Measurements from ENCODE around the gene HOXB5. TPM values are rescaled to one million over a fixed set of nuclear protein-coding genes. Genes with fewer than 3 reads are reported as not detected.

Gene HOXB5
- total RNA-seq, 2 experiments from 2014 or later, result not detected

- POLR2A ChIA-PET, result no interaction called here
- Histone ChIP-seq H3K27me3 (ENCODE audit: control insufficient read depth in 1 of 2, insufficient read depth in 2 of 2, low read length in 2 of 2) (peaks cover 95 to 100% of the 10 kb centered on the region in 2 experiments), H3K4me1 (ENCODE audit: insufficient read depth, low read length) (peaks cover 33% of the 10 kb centered on the region), H3K9me3 (ENCODE audit: control insufficient read depth in 1 of 2, insufficient read depth in 1 of 2, low read length in 2 of 2) (peaks cover 0 to 23% of the 10 kb centered on the region in 2 experiments), H3K36me3 (ENCODE audit: insufficient read depth, low read length) (no peaks in the 10 kb centered on the region), H3K27ac (ENCODE audit: low read depth in 1 of 2, low read length in 2 of 2) (no peak overlapping the region), H3K4me3 (ENCODE audit: low read length) (no peak overlapping the region)
- CTCF ChIA-PET, result interaction anchor here (2.5 kb wide), 1 partner anchor 15 kb away, joined by 13 read pairs; no protein-coding TSS in a partner anchor
- peaks cover 99% of the 10 kb centered on the region for H3K27me3 Mint-ChIP-seq
- H3K9me3 Mint-ChIP-seq, result no peaks in the 10 kb centered on the region
- no peak for DNase-seq
- no peak overlapping the region for H3K27ac Mint-ChIP-seq
- H3K4me1 Mint-ChIP-seq (ENCODE audit: low read depth), result peaks cover 27% of the 10 kb centered on the region
- TF ChIP-seq CTCF (IDR thresholded peaks at IDR 0.05), result no peak
- intact Hi-C loops (cut with DNase I, micrococcal nuclease), result no loop called here
- no peaks in the 10 kb centered on the region for H3K36me3 Mint-ChIP-seq (ENCODE audit: low read depth)
- ATAC-seq (ENCODE audit: poor library complexity), result no peak
- H3K4me3 Mint-ChIP-seq, result no peak overlapping the region
Measured at GRCh38 chr17:48620461-48621139, 27.0 kb upstream of the HOXB5 start.

GRCh38 chr17:48619826-48620449, 26.4 kb upstream of the HOXB5 start:
- peaks cover 99% of the 10 kb centered on the region for H3K27me3 Mint-ChIP-seq
- H3K4me1 Mint-ChIP-seq (ENCODE audit: low read depth), result peaks cover 31% of the 10 kb centered on the region
- Histone ChIP-seq H3K27ac (ENCODE audit: low read depth in 1 of 2, low read length in 2 of 2) (no peak overlapping the region), H3K9me3 (ENCODE audit: control insufficient read depth in 1 of 2, insufficient read depth in 1 of 2, low read length in 2 of 2) (peaks cover 0 to 23% of the 10 kb centered on the region in 2 experiments), H3K36me3 (ENCODE audit: insufficient read depth, low read length) (no peaks in the 10 kb centered on the region), H3K4me3 (ENCODE audit: low read length) (no peak overlapping the region), H3K4me1 (ENCODE audit: insufficient read depth, low read length) (peaks cover 31% of the 10 kb centered on the region), H3K27me3 (ENCODE audit: control insufficient read depth in 1 of 2, insufficient read depth in 2 of 2, low read length in 2 of 2) (peaks cover 96 to 100% of the 10 kb centered on the region in 2 experiments)
- no peak overlapping the region for H3K27ac Mint-ChIP-seq
- no peaks in the 10 kb centered on the region for H3K9me3 Mint-ChIP-seq
- DNase-seq, result no peak
- no peak for TF ChIP-seq CTCF (IDR thresholded peaks at IDR 0.05)
- intact Hi-C loops (cut with DNase I, micrococcal nuclease), result loop anchor here (1.0 to 10.0 kb wide), 7 partner anchors 539 to 843 kb away; partner anchors contain the start of gene SCRN2 (in 2 of the 2)
- H3K36me3 Mint-ChIP-seq (ENCODE audit: low read depth), result no peaks in the 10 kb centered on the region
- no peak overlapping the region for H3K4me3 Mint-ChIP-seq
- no peak for ATAC-seq (ENCODE audit: poor library complexity)
- CTCF ChIA-PET, result interaction anchor here (1.0 to 2.5 kb wide), 4 partner anchors 16 to 131 kb away, joined by 3 to 13 read pairs (median 6); no protein-coding TSS in a partner anchor
- POLR2A ChIA-PET, result no interaction called here

GRCh38 chr17:48618256-48618896, 24.8 kb upstream of the HOXB5 start:
- peak; percentile 99 for TF ChIP-seq CTCF (IDR thresholded peaks at IDR 0.05)
- H3K4me3 ChIP-seq (ENCODE audit: low read length), result no peak overlapping the region
- peaks cover 0 to 30% of the 10 kb centered on the region in 2 experiments for H3K9me3 ChIP-seq (ENCODE audit: control insufficient read depth in 1 of 2, insufficient read depth in 1 of 2, low read length in 2 of 2)
- Mint-ChIP-seq H3K27ac (no peak overlapping the region), H3K27me3 (peaks cover 100% of the 10 kb centered on the region), H3K36me3 (ENCODE audit: low read depth) (no peaks in the 10 kb centered on the region), H3K4me3 (peak overlapping the region; percentile 34), H3K4me1 (ENCODE audit: low read depth) (peaks cover 44% of the 10 kb centered on the region), H3K9me3 (no peaks in the 10 kb centered on the region)
- CTCF ChIA-PET, result interaction anchor here (0.6 to 1.8 kb wide), 25 partner anchors 10 to 777 kb away, joined by 3 to 24 read pairs (median 3); partner anchors contain the start of genes HOXB5 and SCRN2
- DNase-seq (peak; percentile 68 to 91 (median 80)), ATAC-seq (ENCODE audit: poor library complexity) (peak; percentile 75)
- intact Hi-C loops (cut with DNase I, micrococcal nuclease), result loop anchor here (1.0 to 10.0 kb wide), 7 partner anchors 126 to 841 kb away; partner anchors contain the start of gene SCRN2 (in 1 of the 2)
- POLR2A ChIA-PET, result interaction anchor here (0.8 to 1.6 kb wide), 5 partner anchors 9 to 593 kb away, joined by 3 to 9 read pairs (median 3); partner anchors contain the start of gene HOXB5
- no peak overlapping the region for H3K27ac ChIP-seq (ENCODE audit: low read depth in 1 of 2, low read length in 2 of 2)
- peaks cover 40% of the 10 kb centered on the region for H3K4me1 ChIP-seq (ENCODE audit: insufficient read depth, low read length)
- H3K27me3 ChIP-seq (ENCODE audit: control insufficient read depth in 1 of 2, insufficient read depth in 2 of 2, low read length in 2 of 2), result peaks cover 94 to 99% of the 10 kb centered on the region in 2 experiments
- no peaks in the 10 kb centered on the region for H3K36me3 ChIP-seq (ENCODE audit: insufficient read depth, low read length)

Data from CD4-positive, alpha-beta T cell (primary cell).